ENCODE results near the gene UBE2G1.
A peak's percentile ranks its signal among the peaks of the same experiment; 100 is the strongest.
"Not testable (repeated sequence)": the region's sequence is repeated elsewhere in the genome, so short reads cannot be mapped to it uniquely, and the experiment has no call there.

UBE2G1 gene

GRCh38 chr17:4369557-4370230 is 3.2 kb upstream of the UBE2G1 start:
- Histone ChIP-seq H3K36me3 (ENCODE audit: insufficient read depth, low read length) (no peaks in the 10 kb centered on the region), H3K4me1 (ENCODE audit: insufficient read depth, low read length) (no peaks in the 10 kb centered on the region)
- WGBS = 93% methylated on average over 16 of the region's 16 CpGs

GRCh38 chr17:4368341-4368740 is 1.9 kb upstream of the UBE2G1 start:
- H3K27me3 ChIP-seq (ENCODE audit: insufficient read depth, low read length) = no peaks in the 10 kb centered on the region
- no peak overlapping the region for H3K27ac ChIP-seq (ENCODE audit: low read depth, low read length)
- no peak overlapping the region for H3K9ac ChIP-seq (ENCODE audit: low read depth, low read length)
- no peaks in the 10 kb centered on the region for H3K9me3 ChIP-seq (ENCODE audit: insufficient read depth, low read depth, low read length)
- no peak overlapping the region for H3K4me3 ChIP-seq (ENCODE audit: low read length)
- H3K36me3 ChIP-seq (ENCODE audit: insufficient read depth, low read length) = no peaks in the 10 kb centered on the region
- 87% methylated on average over 5 of the region's 5 CpGs for WGBS
- H3K4me1 ChIP-seq (ENCODE audit: insufficient read depth, low read length) = no peaks in the 10 kb centered on the region

More at GRCh38 chr17:4369557-4370230, 3.2 kb upstream of the UBE2G1 start:
- no peak overlapping the region for H3K27ac ChIP-seq (ENCODE audit: low read depth, low read length)
- H3K27me3 ChIP-seq (ENCODE audit: insufficient read depth, low read length) = no peaks in the 10 kb centered on the region
- H3K9ac ChIP-seq (ENCODE audit: low read depth, low read length) = no peak overlapping the region
- no peak overlapping the region for H3K4me3 ChIP-seq (ENCODE audit: low read length)
- H3K9me3 ChIP-seq (ENCODE audit: insufficient read depth, low read depth, low read length) = no peaks in the 10 kb centered on the region

GRCh38 chr17:4367177-4367576 is 702 bp upstream of the UBE2G1 start:
- H3K4me1 ChIP-seq (ENCODE audit: insufficient read depth, low read length) = not testable (repeated sequence)

GRCh38 chr17:4365628-4366326 is 698 bp downstream of the UBE2G1 start:
- under 1% methylated on average over 82 of the region's 82 CpGs for WGBS
- Histone ChIP-seq H3K27ac (ENCODE audit: low read depth, low read length) (peak overlapping the region; percentile 94), H3K36me3 (ENCODE audit: insufficient read depth, low read length) (peaks cover 17% of the 10 kb centered on the region), H3K9ac (ENCODE audit: low read depth, low read length) (peak overlapping the region; percentile 97), H3K4me3 (ENCODE audit: low read length) (peak overlapping the region; percentile 97), H3K27me3 (ENCODE audit: insufficient read depth, low read length) (no peaks in the 10 kb centered on the region), H3K4me1 (ENCODE audit: insufficient read depth, low read length) (no peaks in the 10 kb centered on the region), H3K9me3 (ENCODE audit: insufficient read depth, low read depth, low read length) (no peaks in the 10 kb centered on the region)

More at GRCh38 chr17:4367177-4367576, 702 bp upstream of the UBE2G1 start:
- not testable (repeated sequence) for H3K9me3 ChIP-seq (ENCODE audit: insufficient read depth, low read depth, low read length); H3K27me3 ChIP-seq (ENCODE audit: insufficient read depth, low read length); H3K27ac ChIP-seq (ENCODE audit: low read depth, low read length); H3K36me3 ChIP-seq (ENCODE audit: insufficient read depth, low read length); H3K9ac ChIP-seq (ENCODE audit: low read depth, low read length)
- 93% methylated on average over 10 of the region's 10 CpGs for WGBS
- peak overlapping the region; percentile 15 for H3K4me3 ChIP-seq (ENCODE audit: low read length)

- Histone ChIP-seq H3K4me3 (ENCODE audit: low read length) (peak overlapping the region; percentile 97), H3K4me1 (ENCODE audit: insufficient read depth, low read length) (no peaks in the 10 kb centered on the region), H3K27ac (ENCODE audit: low read depth, low read length) (peak overlapping the region; percentile 94), H3K36me3 (ENCODE audit: insufficient read depth, low read length) (peaks cover 17% of the 10 kb centered on the region), H3K27me3 (ENCODE audit: insufficient read depth, low read length) (no peaks in the 10 kb centered on the region), H3K9ac (ENCODE audit: low read depth, low read length) (peak overlapping the region; percentile 97), H3K9me3 (ENCODE audit: insufficient read depth, low read depth, low read length) (no peaks in the 10 kb centered on the region)
- under 1% methylated on average over 38 of the region's 38 CpGs for WGBS
These were observed 1.3 kb downstream of the UBE2G1 start for GRCh38 chr17:4365103-4365627.

- H3K4me3 ChIP-seq (ENCODE audit: low read length) = peak overlapping the region; percentile 97
- H3K27me3 ChIP-seq (ENCODE audit: insufficient read depth, low read length) = no peaks in the 10 kb centered on the region
- no peaks in the 10 kb centered on the region for H3K4me1 ChIP-seq (ENCODE audit: insufficient read depth, low read length)
- peaks cover 17% of the 10 kb centered on the region for H3K36me3 ChIP-seq (ENCODE audit: insufficient read depth, low read length)
- peak overlapping the region; percentile 97 for H3K9ac ChIP-seq (ENCODE audit: low read depth, low read length)
- H3K27ac ChIP-seq (ENCODE audit: low read depth, low read length) = peak overlapping the region; percentile 94
- no peaks in the 10 kb centered on the region for H3K9me3 ChIP-seq (ENCODE audit: insufficient read depth, low read depth, low read length)
- WGBS = 87% methylated on average over 18 of the region's 18 CpGs
These were observed 1.8 kb downstream of the UBE2G1 start for GRCh38 chr17:4364622-4365041.

GRCh38 chr17:4362141-4362540 is 4.3 kb downstream of the UBE2G1 start:
- Histone ChIP-seq H3K9me3 (ENCODE audit: insufficient read depth, low read depth, low read length) (no peaks in the 10 kb centered on the region), H3K27ac (ENCODE audit: low read depth, low read length) (no peak overlapping the region), H3K4me3 (ENCODE audit: low read length) (no peak overlapping the region), H3K4me1 (ENCODE audit: insufficient read depth, low read length) (peaks cover 3% of the 10 kb centered on the region), H3K36me3 (ENCODE audit: insufficient read depth, low read length) (peaks cover 17% of the 10 kb centered on the region), H3K9ac (ENCODE audit: low read depth, low read length) (no peak overlapping the region), H3K27me3 (ENCODE audit: insufficient read depth, low read length) (no peaks in the 10 kb centered on the region)
- WGBS = 92% methylated on average over 3 of the region's 4 CpGs

GRCh38 chr17:4358154-4358553 is 8.3 kb downstream of the UBE2G1 start:
- Histone ChIP-seq H3K36me3 (ENCODE audit: insufficient read depth, low read length) (peaks cover 17% of the 10 kb centered on the region), H3K9me3 (ENCODE audit: insufficient read depth, low read depth, low read length) (no peaks in the 10 kb centered on the region), H3K27ac (ENCODE audit: low read depth, low read length) (no peak overlapping the region), H3K4me1 (ENCODE audit: insufficient read depth, low read length) (peaks cover 10% of the 10 kb centered on the region), H3K27me3 (ENCODE audit: insufficient read depth, low read length) (no peaks in the 10 kb centered on the region), H3K9ac (ENCODE audit: low read depth, low read length) (no peak overlapping the region), H3K4me3 (ENCODE audit: low read length) (no peak overlapping the region)
- WGBS = 97% methylated on average over 4 of the region's 4 CpGs

GRCh38 chr17:4357671-4358070 is 8.8 kb downstream of the UBE2G1 start:
- Histone ChIP-seq H3K27ac (ENCODE audit: low read depth, low read length) (no peak overlapping the region), H3K9ac (ENCODE audit: low read depth, low read length) (no peak overlapping the region), H3K4me1 (ENCODE audit: insufficient read depth, low read length) (peaks cover 10% of the 10 kb centered on the region), H3K36me3 (ENCODE audit: insufficient read depth, low read length) (peaks cover 12% of the 10 kb centered on the region), H3K4me3 (ENCODE audit: low read length) (no peak overlapping the region), H3K9me3 (ENCODE audit: insufficient read depth, low read depth, low read length) (no peaks in the 10 kb centered on the region), H3K27me3 (ENCODE audit: insufficient read depth, low read length) (no peaks in the 10 kb centered on the region)
- WGBS = 96% methylated on average over 1 of the region's 1 CpG

GRCh38 chr17:4357030-4357628 is 9.3 kb downstream of the UBE2G1 start:
- 86% methylated on average over 1 of the region's 3 CpGs for WGBS
- Histone ChIP-seq H3K4me3 (ENCODE audit: low read length) (no peak overlapping the region), H3K36me3 (ENCODE audit: insufficient read depth, low read length) (peaks cover 7% of the 10 kb centered on the region), H3K27ac (ENCODE audit: low read depth, low read length) (no peak overlapping the region), H3K9me3 (ENCODE audit: insufficient read depth, low read depth, low read length) (no peaks in the 10 kb centered on the region), H3K27me3 (ENCODE audit: insufficient read depth, low read length) (no peaks in the 10 kb centered on the region), H3K9ac (ENCODE audit: low read depth, low read length) (no peak overlapping the region), H3K4me1 (ENCODE audit: insufficient read depth, low read length) (peaks cover 10% of the 10 kb centered on the region)

- H3K9me3 ChIP-seq (ENCODE audit: insufficient read depth, low read depth, low read length) = no peaks in the 10 kb centered on the region
- H3K36me3 ChIP-seq (ENCODE audit: insufficient read depth, low read length) = no peaks in the 10 kb centered on the region; the same call in 1 of the 2 replicates
- peaks cover 10% of the 10 kb centered on the region for H3K4me1 ChIP-seq (ENCODE audit: insufficient read depth, low read length)
- no peak overlapping the region for H3K4me3 ChIP-seq (ENCODE audit: low read length)
- H3K9ac ChIP-seq (ENCODE audit: low read depth, low read length) = no peak overlapping the region
- 93% methylated on average over 11 of the region's 11 CpGs for WGBS
- no peak overlapping the region for H3K27ac ChIP-seq (ENCODE audit: low read depth, low read length)
- no peaks in the 10 kb centered on the region for H3K27me3 ChIP-seq (ENCODE audit: insufficient read depth, low read length)
These were observed 11.5 kb downstream of the UBE2G1 start for GRCh38 chr17:4354862-4355514.

Measured in HUES64 (cell line).